GM12872 (cell line): ENCODE results near the gene FCN2.

Experiments used
- CTCF ChIP-seq: IDR thresholded peaks from 3 replicates; pipeline ENCODE4 v1.5.1; 2011; ENCODE audit warnings: low read depth, mild to moderate bottlenecking, low read length, moderate library complexity; ENCODE audit not compliant: insufficient read depth

The FCN2 gene

DNA sequence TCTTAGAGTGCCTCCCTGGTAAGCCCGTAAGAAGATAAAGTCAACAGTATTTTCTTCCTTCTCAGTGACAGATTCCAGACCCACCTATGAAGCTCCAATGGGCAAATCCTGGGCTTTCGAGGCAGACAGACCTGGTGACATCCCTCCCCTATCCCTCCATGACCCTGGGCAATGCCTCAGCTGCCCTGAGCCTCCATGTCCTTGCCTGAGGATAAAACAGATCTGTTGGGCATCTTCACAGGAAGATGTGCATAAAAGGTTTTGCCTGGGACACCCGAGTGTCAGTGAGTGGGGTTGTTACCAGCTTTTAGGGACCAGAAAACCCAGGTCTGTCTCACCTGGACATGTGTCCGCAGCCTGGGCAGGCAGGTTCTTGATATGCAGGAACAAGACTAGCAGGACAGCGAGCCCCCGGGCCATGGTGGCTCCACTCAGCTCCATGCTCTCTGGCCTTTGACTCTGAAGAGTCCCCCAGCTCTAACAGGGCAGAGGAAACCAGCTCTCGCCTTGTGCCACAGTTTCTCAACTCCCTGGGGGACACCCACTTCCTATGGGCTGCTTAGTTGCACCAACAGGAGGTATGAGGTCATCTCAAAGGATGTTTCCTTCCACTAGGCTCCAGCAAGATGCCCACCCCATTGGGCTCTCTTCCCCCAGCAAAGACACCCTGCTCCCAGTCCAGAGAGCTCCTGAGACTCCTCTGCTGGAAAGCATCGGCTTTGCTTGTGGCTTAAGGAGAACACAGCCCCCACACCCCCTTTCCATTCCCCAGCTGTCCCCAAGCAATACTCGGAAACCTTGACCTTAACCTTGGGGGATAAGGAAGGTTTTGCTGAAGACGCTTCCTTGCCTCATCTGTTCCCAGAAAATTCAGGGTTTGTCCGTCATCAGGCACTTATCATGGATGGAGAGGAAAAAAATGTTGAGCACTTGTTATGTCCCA is 37.1 kb downstream of the FCN2 start, which contains the start of gene FCN1:
FCN1 (minus strand) TSS at position 482 of the 943 bp plus-strand sequence; CDS start at position 441, 41 bp downstream.
- TF ChIP-seq CTCF, result no peak

DNA sequence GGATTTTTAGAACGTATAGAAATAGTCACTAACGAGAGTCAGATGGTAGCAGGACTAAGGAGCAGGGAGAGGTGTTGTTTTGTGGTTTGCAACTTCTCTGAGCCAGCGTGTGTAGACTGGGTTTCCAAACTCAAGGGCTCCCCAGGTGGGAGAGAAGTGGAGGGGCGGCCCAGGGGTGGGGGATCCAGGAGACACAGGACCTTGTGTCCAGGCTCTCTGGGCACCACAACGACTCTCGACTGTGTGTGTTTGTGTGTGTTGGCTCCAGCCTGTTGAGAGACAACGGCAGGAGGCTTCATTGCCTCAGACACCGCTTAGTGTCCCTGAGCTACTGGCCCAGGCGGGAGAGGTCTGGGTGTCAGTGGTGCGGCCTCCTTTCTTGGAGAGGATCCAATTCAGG is 38.0 kb downstream of the FCN2 start:
- TF ChIP-seq CTCF, result no peak

DNA sequence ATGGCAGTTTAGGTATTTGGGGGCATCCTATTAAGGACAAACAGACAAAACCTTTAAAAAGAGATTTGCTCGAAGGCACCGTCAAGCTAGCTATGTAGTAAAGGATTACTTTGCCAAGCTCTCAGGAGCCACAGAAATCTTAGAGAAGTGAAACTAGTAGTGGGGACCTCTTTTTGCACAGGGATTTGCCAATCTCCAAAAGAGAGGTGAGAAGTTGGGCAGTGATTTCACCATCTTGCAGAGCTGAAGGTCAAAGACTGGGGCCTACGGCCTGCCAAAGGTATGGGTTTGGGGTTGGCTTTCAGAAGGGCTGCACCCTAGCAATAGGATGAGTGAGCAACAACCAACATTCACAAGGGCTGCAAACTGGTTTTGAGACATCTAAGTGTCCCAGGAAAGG is 38.7 kb downstream of the FCN2 start:
- TF ChIP-seq CTCF, result no peak

DNA sequence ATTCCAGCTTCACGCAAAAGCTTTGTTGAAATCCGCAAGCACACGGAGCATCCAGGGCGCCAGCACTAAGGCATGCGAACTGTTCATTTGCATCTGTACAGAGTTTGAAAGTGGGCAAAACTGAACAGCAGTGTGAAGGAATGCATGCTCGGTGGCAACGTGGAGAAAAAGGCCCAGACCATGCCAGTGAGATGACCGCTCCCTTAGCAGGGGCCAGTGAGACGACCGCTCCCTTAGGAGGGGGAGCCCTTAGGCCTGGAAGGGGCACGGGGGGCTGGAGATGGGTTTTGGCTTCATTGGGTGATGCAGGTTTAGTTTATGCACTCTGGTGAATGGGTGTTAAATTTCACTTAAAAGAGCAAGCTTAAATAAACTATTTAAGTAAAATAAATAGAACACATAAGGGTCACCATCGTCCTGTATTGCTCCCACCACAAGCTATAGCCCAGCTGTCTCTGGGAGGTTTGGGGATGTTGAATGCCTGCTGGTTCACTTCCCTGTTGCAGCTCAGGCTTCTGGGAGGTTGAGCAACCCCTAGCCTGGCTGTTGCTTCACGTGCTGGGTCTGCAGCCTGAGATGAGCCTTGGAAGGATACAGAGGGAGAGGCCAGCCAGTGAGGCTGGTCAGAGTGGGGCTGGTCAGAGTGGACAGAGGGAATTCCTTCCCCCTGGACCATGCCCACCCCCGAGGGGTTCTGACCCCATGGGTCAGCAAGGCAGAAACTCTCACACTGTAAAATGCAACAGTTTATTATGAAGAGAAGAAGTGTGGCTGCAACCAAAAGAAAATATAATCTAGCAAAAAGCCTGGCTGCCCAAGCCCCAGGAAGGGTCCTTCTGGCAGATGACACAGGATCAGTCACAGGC is 41.7 kb downstream of the FCN2 start:
- TF ChIP-seq CTCF, result no peak

- TF ChIP-seq CTCF, result no peak
Observed at GRCh38 chr9:134922932-134923240, 42.3 kb downstream of the FCN2 start.

- no peak for TF ChIP-seq CTCF
Observed at GRCh38 chr9:134923466-134923865, 42.9 kb downstream of the FCN2 start.

GRCh38 chr9:134925011-134925511 is 44.5 kb downstream of the FCN2 start:
- TF ChIP-seq CTCF, result no peak
